Neural cell (in vitro differentiated cells): ENCODE data around the gene RAP1GAP2.

Experiments
- CTCF ChIP-seq: fragments of 450-650 bp; IDR thresholded peaks from 2 replicates; pipeline ENCODE4 v1.5.1; 2014; ENCODE audit warnings: antibody characterized with exemption, mild to moderate bottlenecking, moderate library complexity; ENCODE audit not compliant: poor library complexity, severe bottlenecking
- EZH2 ChIP-seq: fragments of 200-600, 300-800 bp; shearing (Covaris generic), sonication (generic); IDR thresholded peaks from 2 replicates; pipeline ENCODE4 v1.6.1; 2014; ENCODE audit warnings: antibody characterized with exemption, low read length, borderline replicate concordance, mild to moderate bottlenecking; ENCODE audit not compliant: insufficient read depth, poor library complexity, severe bottlenecking
- TAF1 ChIP-seq: IDR thresholded peaks from 2 replicates; pipeline ENCODE4 v1.6.1; 2012; ENCODE audit warnings: low read depth

DNA sequence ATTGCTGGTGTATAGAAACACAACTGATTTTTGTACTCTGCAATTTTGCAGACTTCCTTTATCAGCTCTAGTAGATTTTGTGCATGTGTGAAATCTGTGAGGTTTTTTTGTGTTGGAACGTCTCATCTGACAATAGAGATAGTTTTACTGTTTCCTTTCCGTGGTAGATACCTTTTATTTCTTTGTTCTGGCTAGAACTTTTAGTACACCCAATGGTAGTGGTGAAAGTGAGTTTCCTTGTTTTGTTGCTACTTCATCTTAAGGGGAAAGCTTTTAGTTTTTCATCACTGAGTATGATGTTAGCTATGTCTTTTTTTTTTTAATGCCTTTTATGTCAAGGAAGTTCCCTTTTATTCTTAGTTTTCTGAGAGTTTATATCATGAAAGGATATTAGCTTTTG lies 149.1 kb downstream of the RAP1GAP2 start:
- TF ChIP-seq CTCF (no peak), EZH2 (no peak), TAF1 (no peak)
